Effector memory CD8-positive, alpha-beta T cell (primary cell): ENCODE data around the gene PRAME.
"Not testable (repeated sequence)": the region's sequence is repeated elsewhere in the genome, so short reads cannot be mapped to it uniquely, and the experiment has no call there.

ENCODE experiments used
- ATAC-seq: fragments of 150-1000 bp; cut with Tn5 transposase; replicated peaks from 2 replicates; pipeline ENCODE4 v1.10.0; 2021; ENCODE audit warnings: mild to moderate bottlenecking, moderate library complexity
- DNase-seq, 3 experiments: peaks; one replicate each; pipeline ENCODE4 v3.0.0; 2021
- H3K27ac Mint-ChIP-seq, 2 donors: one replicate each; pipeline ENCODE4 v1.8.0; 2022; ENCODE audit warnings: mild to moderate bottlenecking in 2 of 2, mixed read lengths in 2 of 2, moderate library complexity in 2 of 2
- H3K27me3 Mint-ChIP-seq, 2 donors: one replicate each; pipeline ENCODE4 v1.8.0; 2022; ENCODE audit warnings: mixed read lengths in 2 of 2
- H3K36me3 Mint-ChIP-seq: one replicate; pipeline ENCODE4 v1.8.0; 2022; ENCODE audit warnings: mild to moderate bottlenecking, moderate library complexity, mixed read lengths; ENCODE audit not compliant: insufficient read depth
- H3K4me1 Mint-ChIP-seq, 2 donors: one replicate each; pipeline ENCODE4 v1.8.0; 2022; ENCODE audit warnings: low read depth in 2 of 2, mixed read lengths in 2 of 2
- H3K4me3 Mint-ChIP-seq, 2 donors: one replicate each; pipeline ENCODE4 v1.8.0; 2022; ENCODE audit warnings: mild to moderate bottlenecking in 2 of 2, mixed read lengths in 2 of 2, moderate library complexity in 2 of 2
- H3K9me3 Mint-ChIP-seq, 2 donors: one replicate each; pipeline ENCODE4 v1.8.0; 2022; ENCODE audit warnings: mixed read lengths in 2 of 2
- total RNA-seq, 9 experiments: gene quantifications; one replicate each; lab custom pipeline; 2026; lab: John Stamatoyannopoulos, UW

Gene PRAME, protein sequence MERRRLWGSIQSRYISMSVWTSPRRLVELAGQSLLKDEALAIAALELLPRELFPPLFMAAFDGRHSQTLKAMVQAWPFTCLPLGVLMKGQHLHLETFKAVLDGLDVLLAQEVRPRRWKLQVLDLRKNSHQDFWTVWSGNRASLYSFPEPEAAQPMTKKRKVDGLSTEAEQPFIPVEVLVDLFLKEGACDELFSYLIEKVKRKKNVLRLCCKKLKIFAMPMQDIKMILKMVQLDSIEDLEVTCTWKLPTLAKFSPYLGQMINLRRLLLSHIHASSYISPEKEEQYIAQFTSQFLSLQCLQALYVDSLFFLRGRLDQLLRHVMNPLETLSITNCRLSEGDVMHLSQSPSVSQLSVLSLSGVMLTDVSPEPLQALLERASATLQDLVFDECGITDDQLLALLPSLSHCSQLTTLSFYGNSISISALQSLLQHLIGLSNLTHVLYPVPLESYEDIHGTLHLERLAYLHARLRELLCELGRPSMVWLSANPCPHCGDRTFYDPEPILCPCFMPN
- 0 to 0.24 (median 0) reads per million in 9 experiments for total RNA-seq

DNA sequence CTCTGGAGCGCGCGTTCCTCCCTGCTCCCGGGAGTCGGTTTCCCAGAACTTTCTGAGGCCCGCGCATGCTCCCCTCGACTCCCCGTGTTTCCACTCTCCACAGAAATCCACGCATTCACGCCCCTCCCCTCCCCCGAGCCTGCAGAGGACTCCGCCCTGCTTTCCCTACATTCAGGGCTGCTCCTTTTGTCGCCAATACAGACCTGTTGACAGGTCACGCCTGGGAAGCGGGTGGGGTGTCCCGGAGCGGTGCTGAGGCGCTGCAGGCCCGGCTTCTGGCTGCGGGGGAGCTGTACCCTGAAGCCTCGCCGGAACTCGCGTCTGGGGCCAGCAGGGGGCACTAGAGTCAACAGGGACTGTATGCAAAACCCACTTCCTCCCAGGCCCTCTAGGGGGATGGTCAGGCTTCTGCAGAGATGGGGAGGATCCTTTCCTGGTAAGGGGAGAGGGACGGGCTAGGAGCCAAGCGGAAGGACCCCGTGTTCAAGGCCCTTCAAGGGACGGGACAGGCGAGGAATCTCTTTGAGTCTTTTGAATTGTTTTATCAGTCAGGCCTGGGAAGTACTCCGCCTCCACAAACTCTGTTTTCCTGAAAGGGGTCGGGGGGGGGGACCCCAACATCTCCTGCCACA, at the start of gene PRAME:
Gene PRAME (minus strand): TSS at position 294 of the 632 bp plus-strand sequence. CDS start 2,433 bp downstream, outside the sequence.
- ATAC-seq (peak; percentile 87), DNase-seq (peak; percentile 63 to 75 (median 64))
- Mint-ChIP-seq H3K9me3 (no peaks in the 10 kb centered on the region), H3K4me3 (peak within 1 kb of the TSS in 1 of 2 donors; percentile 36), H3K4me1 (peaks cover 4 to 5% of the 10 kb centered on the region in 2 donors), H3K36me3 (peaks cover 3% of the 10 kb centered on the region), H3K27ac (no peak within 1 kb of the TSS), H3K27me3 (peaks cover 0 to 11% of the 10 kb centered on the region in 2 donors)

DNA sequence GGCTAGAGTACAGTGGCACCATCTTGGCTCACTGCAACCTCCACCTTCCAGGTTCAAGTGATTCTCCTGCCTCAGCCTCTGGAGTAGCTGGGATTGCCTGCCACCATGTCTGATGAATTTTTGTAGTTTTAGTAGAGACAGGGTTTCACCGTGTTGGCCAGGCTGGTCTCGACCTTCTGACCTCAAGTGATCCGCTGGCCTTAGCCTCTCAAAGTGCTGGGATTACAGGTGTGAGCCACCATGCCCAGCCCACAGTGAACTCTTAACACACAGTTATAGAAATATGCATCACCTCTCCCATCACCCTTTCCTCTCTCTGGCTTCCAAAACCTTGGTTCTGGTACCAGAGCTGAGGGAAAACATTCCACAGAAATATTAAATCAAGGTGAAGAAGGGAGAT, 49.0 kb upstream of the PRAME start:
- not testable (repeated sequence) for H3K4me3 Mint-ChIP-seq, H3K9me3 Mint-ChIP-seq, H3K36me3 Mint-ChIP-seq, ATAC-seq, H3K4me1 Mint-ChIP-seq, H3K27ac Mint-ChIP-seq, DNase-seq
- peaks cover 0 to 22% of the 10 kb centered on the region in 2 donors for H3K27me3 Mint-ChIP-seq

GRCh38 chr22:22605074-22605404, 46.0 kb upstream of the PRAME start:
- H3K4me1 Mint-ChIP-seq = no peaks in the 10 kb centered on the region
- no peak for DNase-seq
- no peak overlapping the region for H3K4me3 Mint-ChIP-seq

GRCh38 chr22:22604326-22605073, 45.4 kb upstream of the PRAME start:
- Mint-ChIP-seq H3K27ac (peak overlapping the region in 1 of 2 donors; percentile 39), H3K9me3 (no peaks in the 10 kb centered on the region), H3K4me1 (no peaks in the 10 kb centered on the region), H3K27me3 (peaks cover 0 to 34% of the 10 kb centered on the region in 2 donors), H3K36me3 (no peaks in the 10 kb centered on the region), H3K4me3 (no peak overlapping the region)
- DNase-seq (no peak), ATAC-seq (no peak)

More at GRCh38 chr22:22605074-22605404, 46.0 kb upstream of the PRAME start:
- ATAC-seq = no peak
- Mint-ChIP-seq H3K36me3 (no peaks in the 10 kb centered on the region), H3K27me3 (peaks cover 0 to 37% of the 10 kb centered on the region in 2 donors), H3K9me3 (no peaks in the 10 kb centered on the region), H3K27ac (no peak overlapping the region)

DNA sequence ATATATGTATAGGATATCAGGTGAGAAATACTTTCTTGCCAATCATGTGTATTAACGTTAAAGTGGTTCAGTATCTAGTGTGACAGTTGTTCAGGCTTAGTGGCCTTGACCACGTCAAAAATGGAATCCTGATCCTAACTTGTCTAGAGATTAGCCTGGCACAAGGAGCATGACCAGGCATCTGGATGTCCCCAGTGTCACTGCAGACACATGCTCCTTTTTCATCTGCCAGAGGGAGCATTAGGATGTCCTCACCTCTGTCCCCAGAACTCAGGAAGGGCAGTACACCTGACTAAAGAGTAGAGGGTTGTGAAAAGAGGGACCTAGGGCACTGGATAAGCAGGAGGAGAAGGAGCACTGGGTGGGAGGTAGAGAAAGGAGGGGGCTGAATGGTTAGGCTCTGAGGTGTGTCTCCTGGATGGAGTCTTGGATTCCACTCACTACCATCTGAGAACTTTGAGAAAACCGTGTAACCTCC, 44.4 kb upstream of the PRAME start:
- no peaks in the 10 kb centered on the region for H3K36me3 Mint-ChIP-seq
- H3K9me3 Mint-ChIP-seq = no peaks in the 10 kb centered on the region
- no peak overlapping the region for H3K4me3 Mint-ChIP-seq
- H3K4me1 Mint-ChIP-seq = no peaks in the 10 kb centered on the region
- ATAC-seq (no peak), DNase-seq (no peak)
- H3K27ac Mint-ChIP-seq = no peak overlapping the region
- peaks cover 0 to 24% of the 10 kb centered on the region in 2 donors for H3K27me3 Mint-ChIP-seq

DNA sequence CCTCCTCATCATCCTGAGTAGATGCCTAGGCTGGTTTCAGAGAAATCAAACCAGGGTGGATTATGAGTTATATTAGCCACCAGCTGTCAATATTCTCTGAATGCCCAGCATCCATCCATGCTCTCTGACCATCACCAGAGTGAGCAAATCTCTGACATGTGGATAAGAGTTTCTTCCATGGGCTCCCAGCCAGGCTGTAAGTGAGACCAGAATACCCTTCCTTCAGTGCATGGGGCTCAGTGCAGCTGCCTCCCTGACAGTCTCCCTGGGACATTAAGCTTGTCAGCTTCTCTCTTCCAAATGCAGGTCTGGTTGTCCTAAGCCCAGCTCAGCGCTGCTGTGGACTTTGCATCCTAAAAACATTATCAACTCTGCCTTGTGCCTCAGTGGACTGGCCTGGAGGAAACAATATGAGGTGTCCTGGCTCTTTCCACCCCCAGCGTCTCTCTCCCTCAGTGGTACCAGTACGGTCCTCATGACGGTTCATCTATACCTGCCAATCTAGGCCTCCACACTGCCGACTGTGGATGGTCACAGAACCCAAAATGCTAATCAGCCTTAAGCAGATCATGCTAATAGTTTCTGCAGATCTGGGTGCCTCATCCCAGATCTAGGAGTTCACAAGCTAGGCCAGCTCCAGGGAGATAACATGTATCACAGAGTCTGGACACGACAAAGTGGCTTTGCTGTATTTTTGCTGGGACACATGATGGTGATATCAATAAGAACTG, 41.6 kb upstream of the PRAME start:
- no peak for DNase-seq
- Mint-ChIP-seq H3K27me3 (peaks cover 0 to 18% of the 10 kb centered on the region in 2 donors), H3K36me3 (peaks cover 3% of the 10 kb centered on the region), H3K4me3 (no peak overlapping the region), H3K9me3 (no peaks in the 10 kb centered on the region), H3K4me1 (no peaks in the 10 kb centered on the region), H3K27ac (no peak overlapping the region)
- ATAC-seq = no peak

DNA sequence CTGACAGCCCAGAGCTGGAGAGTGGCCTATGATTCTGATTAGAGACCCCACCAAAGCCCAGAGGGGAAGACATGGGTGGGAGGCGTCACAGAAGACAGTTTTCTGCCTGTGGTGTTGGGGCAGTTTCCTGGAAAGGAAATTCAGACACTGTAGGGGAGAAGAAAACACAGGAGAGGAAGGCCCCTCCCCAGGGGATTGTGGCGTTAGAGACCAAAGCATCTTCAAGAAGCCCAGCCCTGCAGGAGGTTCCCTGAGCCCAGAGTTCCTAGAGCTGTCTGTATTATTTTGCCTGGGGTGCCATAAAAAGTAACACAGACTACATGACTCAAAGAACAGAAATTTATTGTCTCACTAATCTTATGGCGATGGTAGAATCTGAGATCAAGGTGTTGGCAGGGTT, 40.2 kb upstream of the PRAME start:
- H3K4me3 Mint-ChIP-seq = no peak overlapping the region
- H3K27ac Mint-ChIP-seq = no peak overlapping the region
- DNase-seq (no peak), ATAC-seq (no peak)
- H3K4me1 Mint-ChIP-seq = no peaks in the 10 kb centered on the region
- no peaks in the 10 kb centered on the region for H3K9me3 Mint-ChIP-seq
- peaks cover 0 to 26% of the 10 kb centered on the region in 2 donors for H3K27me3 Mint-ChIP-seq
- H3K36me3 Mint-ChIP-seq = peaks cover 3% of the 10 kb centered on the region

GRCh38 chr22:22598144-22598543, 39.1 kb upstream of the PRAME start:
- Mint-ChIP-seq H3K4me3 (no peak overlapping the region), H3K27ac (no peak overlapping the region), H3K27me3 (peaks cover 0 to 33% of the 10 kb centered on the region in 2 donors), H3K9me3 (no peaks in the 10 kb centered on the region), H3K4me1 (peaks cover 4 to 5% of the 10 kb centered on the region in 2 donors), H3K36me3 (peaks cover 3% of the 10 kb centered on the region)
- ATAC-seq (no peak), DNase-seq (no peak)

DNA sequence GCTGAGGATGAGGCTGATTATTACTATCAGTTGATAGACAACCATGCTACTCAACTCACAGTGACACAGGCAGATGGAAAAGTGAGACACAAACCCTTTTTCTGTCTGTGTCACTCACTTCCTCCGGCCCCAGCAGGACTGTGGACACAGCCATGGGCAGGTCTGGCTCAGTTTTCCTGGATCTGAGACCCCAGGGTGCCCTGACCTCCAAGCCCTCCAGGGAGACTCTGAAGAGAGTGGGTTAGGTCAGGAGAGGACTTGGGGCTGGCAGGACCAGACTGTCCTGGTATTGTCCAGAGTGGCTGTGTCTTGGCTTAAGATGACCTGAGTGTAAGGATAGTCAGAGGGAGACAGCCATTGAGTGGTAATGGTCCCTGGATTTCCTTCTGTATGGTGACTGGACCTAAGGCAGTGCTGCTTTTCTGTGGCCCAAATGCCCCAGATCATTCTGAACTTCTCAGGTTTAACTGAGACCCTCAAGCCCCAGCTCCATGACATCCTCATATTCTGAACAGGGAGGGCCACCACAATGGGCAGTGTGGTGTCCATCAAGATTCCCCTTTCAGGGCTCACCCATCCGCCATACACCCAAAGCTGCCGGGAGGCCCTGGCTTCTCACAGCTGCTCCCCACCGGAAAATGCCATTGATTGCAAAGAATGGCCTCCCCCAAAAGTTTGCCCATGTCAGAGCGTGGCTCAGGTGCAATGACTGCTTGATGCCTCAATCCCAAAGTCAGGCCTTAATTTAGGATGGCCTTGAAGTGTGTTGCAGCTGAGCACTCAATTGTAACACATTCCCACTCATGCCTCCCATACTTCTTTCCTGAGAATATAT, 36.2 kb upstream of the PRAME start:
- Mint-ChIP-seq H3K4me3 (no peak overlapping the region), H3K4me1 (peaks cover 4 to 5% of the 10 kb centered on the region in 2 donors), H3K27ac (peak overlapping the region in 1 of 2 donors; percentile 10), H3K36me3 (peaks cover 3% of the 10 kb centered on the region), H3K27me3 (peaks cover 8 to 43% of the 10 kb centered on the region in 2 donors), H3K9me3 (no peaks in the 10 kb centered on the region)
- DNase-seq (no peak), ATAC-seq (no peak)

DNA sequence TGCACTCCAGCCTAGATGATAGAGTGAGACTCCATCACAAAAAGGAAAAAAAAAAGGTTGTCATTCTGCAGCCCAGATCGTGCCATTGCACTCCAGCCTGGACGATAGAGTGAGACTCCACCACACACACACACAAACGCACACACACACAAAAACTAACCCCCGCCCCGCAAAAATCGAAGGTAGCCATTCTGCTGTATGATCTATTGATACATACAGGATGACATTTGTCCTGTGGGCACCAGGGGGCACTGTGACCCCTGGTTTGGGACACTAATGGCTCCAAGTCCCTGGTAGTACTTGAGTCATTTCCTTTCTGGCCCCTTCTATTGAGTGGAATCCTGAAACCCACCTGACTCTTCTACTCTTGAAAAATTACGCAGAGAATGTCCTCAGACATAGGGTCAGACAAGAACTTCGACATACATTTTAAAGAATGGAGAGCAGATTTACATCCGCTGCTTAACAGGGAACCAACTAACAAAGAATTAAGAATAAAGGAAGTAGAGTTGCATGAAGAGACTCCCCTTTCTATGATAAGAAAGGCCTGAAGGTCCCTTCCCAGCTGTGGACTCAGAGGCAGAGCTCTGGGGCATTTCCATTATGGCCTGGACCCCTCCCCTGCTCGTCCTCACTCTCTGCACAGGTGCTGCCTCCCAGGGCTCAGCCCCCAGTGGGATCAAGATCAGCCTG, 35.0 kb upstream of the PRAME start:
- H3K27ac Mint-ChIP-seq = no peak overlapping the region
- peaks cover 3% of the 10 kb centered on the region for H3K36me3 Mint-ChIP-seq
- H3K4me1 Mint-ChIP-seq = peaks cover 4 to 5% of the 10 kb centered on the region in 2 donors
- H3K27me3 Mint-ChIP-seq = peaks cover 9 to 44% of the 10 kb centered on the region in 2 donors
- DNase-seq (peak; percentile 42 to 58 (median 46)), ATAC-seq (peak; percentile 57)
- no peak overlapping the region for H3K4me3 Mint-ChIP-seq
- no peaks in the 10 kb centered on the region for H3K9me3 Mint-ChIP-seq

DNA sequence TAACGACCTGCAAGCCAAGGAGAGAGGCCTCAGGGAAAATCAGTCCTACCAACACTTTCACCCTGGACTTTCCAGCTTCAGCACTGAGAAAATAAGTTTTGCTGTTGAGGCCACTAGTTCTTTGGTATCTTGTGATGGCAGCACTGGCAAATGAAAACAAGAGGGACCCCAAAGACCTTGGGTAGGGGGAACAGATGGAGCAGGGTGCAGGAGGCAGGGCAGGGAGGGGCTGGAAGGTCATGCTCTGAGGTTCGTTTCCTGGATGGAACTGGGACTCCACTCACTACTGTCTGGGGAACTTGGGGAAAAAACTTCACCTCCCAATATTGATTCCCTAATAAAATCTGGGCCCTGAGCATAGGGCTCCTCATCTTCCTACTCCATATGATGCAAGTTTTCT, 34.2 kb upstream of the PRAME start:
- Mint-ChIP-seq H3K4me3 (no peak overlapping the region), H3K27ac (peak overlapping the region in 1 of 2 donors; percentile 11), H3K4me1 (peaks cover 4 to 5% of the 10 kb centered on the region in 2 donors), H3K27me3 (peaks cover 18 to 53% of the 10 kb centered on the region in 2 donors), H3K9me3 (no peaks in the 10 kb centered on the region), H3K36me3 (peaks cover 3% of the 10 kb centered on the region)
- ATAC-seq (no peak), DNase-seq (no peak)
